Mucosa of stomach (tissue), 1 donor: ENCODE measurements around the gene COL18A1.
"Not testable (repeated sequence)": the region's sequence is repeated elsewhere in the genome, so short reads cannot be mapped to it uniquely, and the experiment has no call there.

Source experiments
- H3K27me3 ChIP-seq: one replicate; pipeline ENCODE4 v1.7.0; 2013; ENCODE audit warnings: mild to moderate bottlenecking, low read length; ENCODE audit not compliant: control insufficient read depth, insufficient read depth
- H3K36me3 ChIP-seq: one replicate; pipeline ENCODE4 v1.7.0; 2013; ENCODE audit warnings: low read length; ENCODE audit not compliant: control insufficient read depth, insufficient read depth
- H3K4me1 ChIP-seq: one replicate; pipeline ENCODE4 v1.7.0; 2013; ENCODE audit warnings: mild to moderate bottlenecking, low read length; ENCODE audit not compliant: control insufficient read depth, insufficient read depth
- H3K4me3 ChIP-seq: one replicate; pipeline ENCODE4 v1.7.0; 2013; ENCODE audit warnings: low read length
- H3K9ac ChIP-seq: one replicate; pipeline ENCODE4 v1.7.0; 2013; ENCODE audit warnings: mild to moderate bottlenecking, low read length, moderate library complexity
- H3K9me3 ChIP-seq: one replicate; pipeline ENCODE4 v1.7.0; 2013; ENCODE audit warnings: mild to moderate bottlenecking, low read length, moderate library complexity; ENCODE audit not compliant: control insufficient read depth
- donor health status: Pancreatic carcinoma.

COL18A1 gene

DNA sequence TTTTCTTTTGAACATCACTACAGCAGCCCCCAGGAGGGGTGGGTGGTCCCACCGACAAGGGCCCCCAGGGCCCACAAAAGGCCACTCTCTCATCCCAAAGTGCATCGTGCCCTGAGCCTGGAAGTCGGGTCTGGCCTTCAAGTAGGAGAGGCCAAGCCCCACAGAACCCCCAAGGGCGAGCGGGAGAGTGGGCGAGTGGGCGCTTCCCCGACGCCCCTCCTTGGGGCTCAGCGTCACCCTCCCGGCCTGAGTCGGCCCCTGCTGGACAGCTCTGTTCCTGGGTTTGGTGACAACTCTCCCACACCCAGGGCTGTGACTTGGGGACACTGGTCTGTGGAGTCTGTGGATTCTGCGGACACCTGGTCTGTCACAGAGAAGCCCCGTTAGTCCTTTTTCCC is 42.2 kb upstream of the COL18A1 start:
- Histone ChIP-seq H3K4me3 (no peak overlapping the region), H3K27me3 (no peaks in the 10 kb centered on the region), H3K9ac (no peak overlapping the region), H3K36me3 (no peaks in the 10 kb centered on the region), H3K4me1 (peaks cover 21% of the 10 kb centered on the region), H3K9me3 (no peaks in the 10 kb centered on the region)

DNA sequence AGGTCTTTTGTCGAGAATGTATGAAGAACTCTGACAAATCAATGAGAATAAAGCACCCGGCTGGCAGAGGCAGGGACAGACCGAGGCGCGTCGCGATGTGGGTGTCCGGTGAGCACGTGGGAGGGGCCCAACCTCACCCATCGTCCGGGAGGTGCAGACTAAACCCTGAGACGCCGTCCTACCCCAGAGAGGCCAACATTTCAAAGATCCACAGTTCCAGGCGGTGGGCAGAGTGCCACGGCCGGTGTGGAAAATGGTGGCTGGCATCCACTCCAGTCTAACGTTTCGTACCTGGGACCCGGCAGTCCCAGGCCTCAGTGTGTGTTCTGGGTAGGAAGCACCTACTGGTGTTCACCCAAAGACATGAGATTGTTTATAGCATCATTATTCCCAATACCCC is 41.7 kb upstream of the COL18A1 start:
- H3K9me3 ChIP-seq, H3K9ac ChIP-seq, H3K36me3 ChIP-seq, H3K27me3 ChIP-seq, H3K4me3 ChIP-seq: not testable (repeated sequence)
- H3K4me1 ChIP-seq, result peaks cover 20% of the 10 kb centered on the region

DNA sequence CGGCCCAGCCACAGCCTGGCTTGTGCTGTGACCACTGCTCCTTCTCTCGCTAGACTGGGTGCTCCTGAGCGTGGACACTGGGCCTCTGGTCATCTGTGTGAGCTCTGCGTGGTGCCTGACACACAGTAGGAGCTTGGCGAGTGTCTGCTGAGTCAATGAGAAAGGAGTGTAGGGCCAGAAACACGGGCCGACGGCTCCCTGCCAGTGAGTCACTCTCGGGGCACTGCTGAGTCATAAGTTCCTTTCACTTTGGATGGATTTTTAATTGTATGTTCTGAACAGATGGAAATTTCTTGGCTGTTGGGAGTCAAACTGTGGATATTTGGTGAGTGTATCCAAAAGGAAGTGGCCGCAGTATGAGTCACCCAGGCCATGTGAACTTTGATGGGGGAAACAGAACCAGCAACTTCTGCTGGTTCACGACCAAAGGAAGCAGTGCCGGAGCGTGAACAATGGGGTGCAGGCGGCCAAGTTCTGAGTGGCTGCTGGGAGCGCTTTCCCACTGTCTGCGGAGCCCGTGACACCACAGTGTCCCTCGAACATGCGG is 41.0 kb upstream of the COL18A1 start:
- no peak overlapping the region for H3K4me3 ChIP-seq
- H3K27me3 ChIP-seq, result no peaks in the 10 kb centered on the region
- H3K9me3 ChIP-seq, result no peaks in the 10 kb centered on the region
- no peaks in the 10 kb centered on the region for H3K36me3 ChIP-seq
- H3K4me1 ChIP-seq, result peaks cover 20% of the 10 kb centered on the region
- H3K9ac ChIP-seq, result peak overlapping the region; percentile 36

DNA sequence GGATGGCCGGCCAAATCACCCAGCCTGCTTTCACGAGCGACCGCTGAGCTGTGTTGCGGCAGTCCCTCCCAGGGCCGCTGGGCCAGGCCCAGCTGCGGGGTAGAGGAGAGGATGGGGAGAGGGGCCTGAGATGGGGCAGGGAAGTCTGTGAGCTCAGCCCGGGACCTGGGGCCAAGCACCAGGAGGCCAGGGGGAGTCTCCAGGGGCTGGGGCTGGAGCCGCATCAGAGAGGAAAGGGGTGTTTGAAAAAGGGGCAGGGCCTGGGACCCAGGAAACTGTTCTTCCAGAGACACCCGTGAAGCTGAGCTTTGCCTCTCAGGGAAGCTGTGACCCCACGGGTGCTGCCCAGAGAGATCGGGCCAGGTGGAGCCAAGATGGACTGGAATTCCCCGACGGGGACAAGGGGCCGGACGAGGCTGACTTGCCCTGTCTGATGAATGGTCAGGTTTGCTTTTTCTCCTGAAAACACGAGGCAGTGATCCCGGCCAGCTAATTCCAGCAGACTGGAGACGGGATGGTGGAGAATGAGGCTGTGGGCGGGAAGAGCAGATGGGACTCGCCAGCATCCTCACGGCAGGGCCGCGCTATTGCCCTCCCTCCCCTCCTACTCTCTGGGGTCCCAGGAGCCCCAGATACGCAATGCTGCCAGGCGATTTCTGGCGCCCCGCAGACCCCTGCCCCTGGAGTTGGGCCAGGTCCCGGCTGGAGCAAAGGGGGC is 40.3 kb upstream of the COL18A1 start:
- Histone ChIP-seq H3K9me3 (no peaks in the 10 kb centered on the region), H3K27me3 (no peaks in the 10 kb centered on the region), H3K4me3 (no peak overlapping the region), H3K36me3 (no peaks in the 10 kb centered on the region), H3K9ac (peak overlapping the region; percentile 32), H3K4me1 (peaks cover 20% of the 10 kb centered on the region)

DNA sequence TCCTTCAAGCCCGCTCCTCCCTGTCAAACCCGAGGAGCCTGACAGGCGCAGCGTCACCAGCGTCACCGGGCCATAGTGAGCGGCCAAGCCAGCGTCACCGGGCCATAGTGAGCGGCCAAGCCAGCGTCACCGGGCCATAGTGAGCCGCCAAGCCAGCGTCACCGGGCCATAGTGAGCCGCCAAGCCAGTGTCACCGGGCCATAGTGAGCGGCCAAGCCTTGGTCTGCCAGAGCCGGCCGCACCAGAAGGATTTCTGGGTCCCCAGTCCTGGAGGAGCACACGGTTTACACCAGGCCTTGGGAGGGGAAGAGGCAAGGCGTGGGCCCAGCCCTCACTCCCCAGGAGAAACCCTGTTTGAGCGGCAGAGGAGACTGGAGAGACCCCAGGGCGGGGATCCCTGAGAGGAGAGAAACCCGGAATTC is 39.8 kb upstream of the COL18A1 start:
- Histone ChIP-seq H3K27me3 (no peaks in the 10 kb centered on the region), H3K4me3 (no peak overlapping the region), H3K4me1 (peaks cover 20% of the 10 kb centered on the region), H3K36me3 (no peaks in the 10 kb centered on the region), H3K9me3 (no peaks in the 10 kb centered on the region), H3K9ac (no peak overlapping the region)

DNA sequence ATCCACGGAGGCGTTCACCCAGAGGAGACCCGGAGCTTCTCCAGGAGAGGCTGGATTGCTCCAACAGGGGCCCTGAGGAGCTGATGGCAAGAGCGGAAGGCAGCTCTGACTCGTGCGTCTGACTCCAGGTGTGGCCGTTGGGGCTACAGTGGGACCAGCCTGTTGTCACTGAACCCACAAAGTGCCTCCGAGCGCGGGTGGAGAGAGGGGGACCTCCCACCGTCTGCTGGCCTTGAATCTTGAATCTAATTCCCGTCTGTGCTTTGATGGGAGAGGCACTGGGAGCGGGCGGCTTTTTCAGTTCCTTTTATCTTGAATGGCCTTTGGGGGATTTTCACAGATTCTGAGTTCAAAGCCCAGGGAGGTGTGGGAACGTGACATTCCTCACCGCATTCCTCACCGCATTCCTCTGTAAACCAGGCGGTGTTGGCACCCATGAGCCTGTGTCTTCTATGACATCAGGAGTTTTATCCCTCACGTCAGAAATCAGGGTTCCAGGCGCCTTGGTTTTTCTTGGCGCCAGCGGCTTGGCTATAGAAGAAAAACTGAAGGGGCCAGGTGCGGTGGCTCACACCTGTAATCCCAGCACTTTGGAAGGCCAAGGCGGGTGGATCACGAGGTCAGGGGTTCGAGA is 39.2 kb upstream of the COL18A1 start:
- Histone ChIP-seq H3K9me3 (no peaks in the 10 kb centered on the region), H3K27me3 (no peaks in the 10 kb centered on the region), H3K4me1 (peaks cover 20% of the 10 kb centered on the region), H3K36me3 (no peaks in the 10 kb centered on the region), H3K4me3 (no peak overlapping the region), H3K9ac (no peak overlapping the region)

DNA sequence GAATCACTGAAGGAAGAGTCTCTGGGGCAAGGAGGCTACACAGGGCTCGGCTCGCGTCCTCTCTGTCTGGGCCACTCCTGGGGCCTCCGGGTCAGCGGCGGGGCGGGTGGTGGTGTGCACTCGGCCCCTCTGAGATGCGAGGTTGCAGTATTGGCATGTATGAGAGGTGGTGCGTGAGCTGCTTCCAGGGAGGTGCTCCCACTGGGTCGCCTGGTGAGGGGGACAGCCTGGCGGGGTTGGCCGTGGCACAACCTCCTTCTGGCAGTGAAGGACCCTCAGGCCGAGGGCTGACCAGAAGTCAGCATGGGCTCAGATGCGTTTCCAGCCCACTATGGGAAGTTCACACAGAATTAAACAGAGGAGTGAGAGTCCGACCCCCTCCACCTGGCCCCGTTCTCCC is 38.5 kb upstream of the COL18A1 start:
- no peak overlapping the region for H3K9ac ChIP-seq
- H3K36me3 ChIP-seq, result no peaks in the 10 kb centered on the region
- peaks cover 20% of the 10 kb centered on the region for H3K4me1 ChIP-seq
- no peaks in the 10 kb centered on the region for H3K27me3 ChIP-seq
- no peak overlapping the region for H3K4me3 ChIP-seq
- no peaks in the 10 kb centered on the region for H3K9me3 ChIP-seq

DNA sequence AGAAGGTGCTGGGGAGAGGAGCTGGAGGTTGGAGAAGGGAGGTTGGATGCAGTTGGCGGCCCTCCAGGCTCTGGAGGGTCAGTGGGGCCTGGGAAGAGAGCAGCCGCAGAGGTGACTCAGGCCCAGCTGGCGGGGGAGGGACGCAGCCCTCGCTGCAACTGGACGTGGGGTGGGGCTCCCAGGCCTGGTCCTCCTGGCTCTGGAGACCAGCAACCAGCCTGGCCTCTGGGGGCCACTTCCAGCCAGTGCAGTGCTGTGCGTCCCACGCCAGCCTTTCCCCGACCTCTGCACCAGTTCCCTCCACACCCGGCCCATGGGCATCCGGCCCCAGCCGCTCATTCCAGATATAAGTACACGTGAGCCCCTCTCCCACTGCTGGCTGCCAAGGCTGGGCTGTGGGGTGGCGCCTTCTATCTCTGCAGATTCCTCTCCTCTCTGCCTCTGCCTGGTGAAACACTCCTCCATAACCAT is 38.0 kb upstream of the COL18A1 start:
- Histone ChIP-seq H3K4me1 (peaks cover 20% of the 10 kb centered on the region), H3K36me3 (no peaks in the 10 kb centered on the region), H3K4me3 (no peak overlapping the region), H3K27me3 (no peaks in the 10 kb centered on the region), H3K9ac (no peak overlapping the region), H3K9me3 (no peaks in the 10 kb centered on the region)

DNA sequence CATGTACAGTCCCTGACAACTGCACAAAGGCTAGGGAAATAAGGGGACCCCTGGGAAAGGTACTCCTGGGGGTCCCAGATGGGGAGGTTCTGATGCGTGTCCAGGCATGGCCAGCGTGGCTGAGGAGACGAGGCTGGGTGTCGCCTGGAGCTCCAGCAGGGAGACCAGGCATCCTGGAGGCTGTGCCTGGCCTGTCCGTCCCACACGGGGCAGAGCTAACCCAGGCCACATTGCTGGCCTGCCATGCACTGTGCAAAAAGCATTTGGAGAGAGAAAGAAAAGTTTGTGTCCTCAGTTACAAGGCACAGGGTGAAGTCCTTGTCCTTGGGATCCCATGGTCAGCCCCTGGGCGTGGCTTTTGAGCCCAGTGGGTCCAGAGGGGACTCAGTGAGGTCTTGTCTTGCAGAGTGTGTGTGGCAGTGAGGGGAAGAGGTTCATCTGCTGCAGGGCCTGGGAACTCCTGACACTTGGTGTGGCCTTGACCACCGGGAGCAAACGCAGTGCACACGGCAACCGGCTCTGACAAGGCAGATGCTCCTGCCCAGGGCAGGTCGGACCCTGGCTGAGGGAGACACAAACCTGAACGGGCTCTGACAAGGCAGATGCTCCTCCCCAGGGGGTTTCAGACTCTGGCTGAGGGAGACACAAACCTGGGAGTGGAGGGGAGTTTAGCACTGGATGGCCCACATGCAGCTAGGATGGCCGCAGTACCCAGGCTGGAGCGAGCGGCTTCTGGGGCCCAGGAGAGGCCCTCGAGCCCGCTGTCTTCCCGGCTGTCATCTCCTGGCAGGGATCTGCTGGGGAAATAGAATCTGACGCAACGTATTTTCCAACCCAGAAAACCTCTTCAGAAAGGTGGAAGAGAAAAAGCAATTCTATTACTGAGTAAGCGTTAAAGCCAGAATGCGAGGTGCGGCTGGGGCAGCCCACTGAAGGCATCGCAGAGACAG is 37.3 kb upstream of the COL18A1 start:
- H3K4me3 ChIP-seq, result no peak overlapping the region
- H3K27me3 ChIP-seq, result no peaks in the 10 kb centered on the region
- peaks cover 20% of the 10 kb centered on the region for H3K4me1 ChIP-seq
- H3K9ac ChIP-seq, result no peak overlapping the region
- H3K9me3 ChIP-seq, result no peaks in the 10 kb centered on the region
- no peaks in the 10 kb centered on the region for H3K36me3 ChIP-seq

DNA sequence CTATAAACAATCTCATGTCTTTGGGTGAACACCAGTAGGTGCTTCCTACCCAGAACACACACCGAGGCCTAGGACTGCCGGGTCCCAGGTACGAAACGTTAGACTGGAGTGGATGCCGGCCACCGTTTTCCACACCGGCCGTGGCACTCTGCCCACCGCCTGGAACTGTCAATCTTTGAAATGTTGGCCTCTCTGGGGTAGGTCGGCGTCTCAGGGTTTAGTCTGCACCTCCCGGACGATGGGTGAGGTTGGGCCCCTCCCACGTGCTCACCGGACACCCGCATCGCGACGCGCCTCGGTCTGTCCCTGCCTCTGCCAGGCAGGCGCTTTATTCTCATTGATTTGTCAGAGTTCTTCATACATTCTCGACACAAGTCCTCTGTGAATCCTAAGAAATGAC is 35.9 kb upstream of the COL18A1 start:
- not testable (repeated sequence) for H3K36me3 ChIP-seq, H3K27me3 ChIP-seq, H3K9ac ChIP-seq, H3K9me3 ChIP-seq, H3K4me3 ChIP-seq
- peaks cover 13% of the 10 kb centered on the region for H3K4me1 ChIP-seq

DNA sequence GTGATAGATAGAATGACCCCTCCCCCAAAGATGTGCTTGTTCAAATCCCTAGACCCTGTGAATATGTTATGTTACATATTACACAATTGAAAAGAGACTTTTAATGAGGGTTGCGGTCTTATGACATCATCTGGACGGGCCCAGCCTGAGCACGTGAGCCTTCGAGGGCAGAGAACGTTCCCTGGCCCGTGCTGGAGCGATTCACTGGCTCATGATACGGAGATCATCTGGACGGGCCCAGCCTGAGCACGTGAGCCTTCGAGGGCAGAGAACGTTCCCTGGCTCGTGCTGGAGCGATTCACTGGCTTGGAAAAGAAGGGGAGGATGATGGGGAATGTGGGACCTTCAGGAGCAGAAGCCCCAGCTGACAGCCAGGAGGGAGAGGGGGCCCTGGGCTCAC is 34.4 kb upstream of the COL18A1 start:
- Histone ChIP-seq H3K4me1 (no peaks in the 10 kb centered on the region), H3K9me3 (no peaks in the 10 kb centered on the region), H3K9ac (no peak overlapping the region), H3K27me3 (no peaks in the 10 kb centered on the region), H3K4me3 (no peak overlapping the region), H3K36me3 (no peaks in the 10 kb centered on the region)

DNA sequence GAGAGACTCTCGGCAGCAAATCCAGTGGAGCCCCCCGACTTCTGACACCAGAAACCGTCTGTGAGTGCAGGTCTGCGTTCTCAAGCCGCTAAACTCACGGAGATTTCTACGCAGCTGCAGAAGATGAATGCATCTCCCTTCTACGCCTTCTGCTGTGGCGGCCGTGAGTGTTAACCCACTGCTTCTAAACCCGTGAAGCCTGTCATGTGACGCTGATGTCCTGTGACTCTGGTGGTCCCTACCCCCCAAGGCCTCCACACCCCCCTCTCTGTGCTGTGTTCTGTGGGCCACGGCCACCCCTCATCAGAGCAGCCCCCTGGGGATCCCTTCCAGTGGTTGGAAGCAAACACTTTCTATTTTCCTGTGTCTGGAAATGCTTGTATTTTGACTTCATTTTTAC is 33.9 kb upstream of the COL18A1 start:
- H3K4me1 ChIP-seq, result no peaks in the 10 kb centered on the region
- H3K27me3 ChIP-seq, result no peaks in the 10 kb centered on the region
- no peak overlapping the region for H3K4me3 ChIP-seq
- no peaks in the 10 kb centered on the region for H3K9me3 ChIP-seq
- H3K9ac ChIP-seq, result no peak overlapping the region
- no peaks in the 10 kb centered on the region for H3K36me3 ChIP-seq
